ENCODE measurements around the gene TXNDC17.

TXNDC17 gene

GRCh38 chr17:6596511-6596910 is 44.3 kb upstream of the TXNDC17 start:
- POLR2A ChIA-PET: no interaction called here
- CTCF ChIA-PET: no interaction called here
- H3K27ac ChIP-seq (ENCODE audit: extremely low read depth, low read depth, low read length): no peak overlapping the region
- H3K4me3 ChIP-seq (ENCODE audit: low read depth, low read length): no peak overlapping the region
- peaks cover 67 to 97% of the 10 kb centered on the region in 2 experiments for H3K36me3 ChIP-seq (ENCODE audit: control insufficient read depth in 2 of 2, insufficient read depth in 1 of 2, low read length in 2 of 2)
- H3K9me3 ChIP-seq (ENCODE audit: control insufficient read depth, insufficient read depth, low read depth, low read length): no peaks in the 10 kb centered on the region
- TF ChIP-seq ZFP37 (tag by site-specific recombination; IDR thresholded peaks at IDR 0.05) (no peak), ZNF266 (tag by site-specific recombination; IDR thresholded peaks at IDR 0.05; ENCODE audit: low read depth) (no peak), ZNF274 (IDR thresholded peaks at IDR 0.05; ENCODE audit: low read length) (no peak), ZNF274 (tag by site-specific recombination; IDR thresholded peaks at IDR 0.05; ENCODE audit: borderline replicate concordance) (no peak), ZBTB21 (tag by site-specific recombination; IDR thresholded peaks at IDR 0.05) (no peak), ELK4 (IDR thresholded peaks at IDR 0.05; ENCODE audit: borderline replicate concordance, low read depth, low read length) (no peak), PBX3 (CRISPR knock-in tag; IDR thresholded peaks at IDR 0.05) (no peak), HOXA7 (CRISPR knock-in tag; IDR thresholded peaks at IDR 0.05; ENCODE audit: borderline replicate concordance) (no peak), ZNF426 (tag by site-specific recombination; IDR thresholded peaks at IDR 0.05) (no peak), ZNF138 (tag by site-specific recombination; IDR thresholded peaks at IDR 0.05; ENCODE audit: borderline replicate concordance) (no peak), YY1 (tag by site-specific recombination; IDR thresholded peaks at IDR 0.05) (no peak), ZNF513 (tag by site-specific recombination; IDR thresholded peaks at IDR 0.05) (no peak), ZNF518A (tag by site-specific recombination; conservative IDR thresholded peaks at IDR 0.05; ENCODE audit: low read depth) (no peak), TSHZ1 (tag by site-specific recombination; IDR thresholded peaks at IDR 0.05; ENCODE audit: borderline replicate concordance) (no peak), ZNF280C (tag by site-specific recombination; IDR thresholded peaks at IDR 0.05) (no peak)
- no peaks in the 10 kb centered on the region for H3K4me1 ChIP-seq (ENCODE audit: control insufficient read depth, insufficient read depth, low read length)
